ENCODE data around the gene C1orf174.
A peak's percentile ranks its signal among the peaks of the same experiment; 100 is the strongest.

The C1orf174 gene

DNA sequence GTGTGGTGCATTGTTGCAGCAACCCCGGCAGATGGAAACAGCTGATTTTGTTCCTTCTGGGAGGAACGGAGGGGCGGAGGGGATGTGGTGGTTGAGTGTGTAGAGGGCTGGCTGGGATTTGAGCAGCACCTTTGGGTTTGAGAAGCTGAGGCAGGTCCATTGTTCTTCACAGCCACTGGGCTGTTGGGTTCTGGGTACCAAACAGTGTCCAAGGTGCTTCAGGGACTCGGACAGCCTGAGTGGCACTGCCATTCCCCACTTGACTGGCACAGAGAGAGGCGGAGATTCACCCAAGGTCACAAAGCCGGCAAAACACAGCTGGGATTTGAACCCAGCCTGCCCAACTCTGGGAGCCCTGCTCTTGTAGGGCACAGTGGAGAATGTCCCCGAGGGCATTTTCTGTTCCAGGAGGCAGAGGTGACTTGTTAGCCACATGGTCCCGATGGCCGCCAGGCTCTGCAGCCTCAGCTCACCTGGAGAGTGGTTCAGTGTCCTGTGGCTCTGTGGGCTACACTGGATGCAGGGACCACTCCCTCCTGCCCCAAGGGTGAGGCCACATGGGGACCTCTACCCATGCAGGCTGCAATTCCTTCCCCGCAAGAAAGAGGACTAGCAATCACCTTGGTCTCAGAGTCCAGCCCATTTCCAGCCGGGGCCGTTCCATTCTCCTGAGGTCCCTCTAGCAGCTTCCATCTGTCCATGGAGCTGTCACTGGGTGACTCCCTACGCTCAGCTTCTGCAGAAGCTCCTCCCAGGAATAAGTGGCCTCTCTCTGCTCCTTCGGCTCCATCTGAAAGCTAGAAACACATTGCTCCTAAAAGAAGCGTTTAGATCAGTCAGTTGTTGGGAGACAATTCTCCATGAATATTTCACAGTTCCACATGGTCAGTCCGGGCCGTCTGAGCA is 31.2 kb upstream of the C1orf174 start:
- H3K9me2 ChIP-seq (ENCODE audit: low read depth, low read length): no peaks in the 10 kb centered on the region
- peaks cover 13% of the 10 kb centered on the region for H3K4me1 ChIP-seq (ENCODE audit: insufficient read depth, low read length, severe bottlenecking)
- H2AFZ ChIP-seq (ENCODE audit: low read length): no peak overlapping the region
- TF ChIP-seq EZH2 (IDR thresholded peaks at IDR 0.05; ENCODE audit: borderline replicate concordance, low read length) (no peak), CTCF (IDR thresholded peaks at IDR 0.05; ENCODE audit: low read length) (no peak)
- no peaks in the 10 kb centered on the region for H3K79me2 ChIP-seq (ENCODE audit: insufficient read depth, low read length)
- no peaks in the 10 kb centered on the region; the same call in 1 of the 2 replicates for H3K27me3 ChIP-seq (ENCODE audit: insufficient read depth, low read length)
- H3K9me3 ChIP-seq (ENCODE audit: low read length): no peaks in the 10 kb centered on the region
- no peak overlapping the region for H3K4me2 ChIP-seq (ENCODE audit: low read length)
- H3K36me3 ChIP-seq (ENCODE audit: insufficient read depth, low read length): no peaks in the 10 kb centered on the region
- no peak overlapping the region for H3K27ac ChIP-seq (ENCODE audit: low read depth, low read length, poor library complexity, severe bottlenecking)
- no peaks in the 10 kb centered on the region for H4K20me1 ChIP-seq (ENCODE audit: insufficient read depth, low read length)
- H3K9ac ChIP-seq (ENCODE audit: low read length): no peak overlapping the region
- H3F3A ChIP-seq (ENCODE audit: insufficient read depth, low read length): no peaks in the 10 kb centered on the region
- H3K4me3 ChIP-seq (ENCODE audit: low read depth, low read length, poor library complexity, severe bottlenecking): no peak overlapping the region

GRCh38 chr1:3930301-3931006 is 30.4 kb upstream of the C1orf174 start:
- H3K9ac ChIP-seq (ENCODE audit: low read length): no peak overlapping the region
- H3K4me3 ChIP-seq (ENCODE audit: low read depth, low read length, poor library complexity, severe bottlenecking): no peak overlapping the region
- H4K20me1 ChIP-seq (ENCODE audit: insufficient read depth, low read length): no peaks in the 10 kb centered on the region
- H3K9me3 ChIP-seq (ENCODE audit: low read length): no peaks in the 10 kb centered on the region
- no peaks in the 10 kb centered on the region for H3F3A ChIP-seq (ENCODE audit: insufficient read depth, low read length)
- no peaks in the 10 kb centered on the region; the same call in 1 of the 2 replicates for H3K27me3 ChIP-seq (ENCODE audit: insufficient read depth, low read length)
- no peaks in the 10 kb centered on the region for H3K36me3 ChIP-seq (ENCODE audit: insufficient read depth, low read length)
- H3K79me2 ChIP-seq (ENCODE audit: insufficient read depth, low read length): no peaks in the 10 kb centered on the region
- no peak overlapping the region for H3K4me2 ChIP-seq (ENCODE audit: low read length)
- no peaks in the 10 kb centered on the region for H3K9me2 ChIP-seq (ENCODE audit: low read depth, low read length)
- TF ChIP-seq CTCF (IDR thresholded peaks at IDR 0.05; ENCODE audit: low read length) (no peak), EZH2 (IDR thresholded peaks at IDR 0.05; ENCODE audit: borderline replicate concordance, low read length) (no peak)
- peaks cover 13% of the 10 kb centered on the region for H3K4me1 ChIP-seq (ENCODE audit: insufficient read depth, low read length, severe bottlenecking)
- H2AFZ ChIP-seq (ENCODE audit: low read length): no peak overlapping the region
- H3K27ac ChIP-seq (ENCODE audit: low read depth, low read length, poor library complexity, severe bottlenecking): no peak overlapping the region

GRCh38 chr1:3929126-3929525 is 29.1 kb upstream of the C1orf174 start:
- no peak overlapping the region for H2AFZ ChIP-seq (ENCODE audit: low read length)
- peaks cover 13% of the 10 kb centered on the region for H3K4me1 ChIP-seq (ENCODE audit: insufficient read depth, low read length, severe bottlenecking)
- no peaks in the 10 kb centered on the region for H3K27me3 ChIP-seq (ENCODE audit: insufficient read depth, low read length)
- no peaks in the 10 kb centered on the region for H3F3A ChIP-seq (ENCODE audit: insufficient read depth, low read length)
- H4K20me1 ChIP-seq (ENCODE audit: insufficient read depth, low read length): no peaks in the 10 kb centered on the region
- H3K9ac ChIP-seq (ENCODE audit: low read length): no peak overlapping the region
- no peaks in the 10 kb centered on the region for H3K79me2 ChIP-seq (ENCODE audit: insufficient read depth, low read length)
- no peak overlapping the region for H3K4me3 ChIP-seq (ENCODE audit: low read depth, low read length, poor library complexity, severe bottlenecking)
- H3K9me2 ChIP-seq (ENCODE audit: low read depth, low read length): no peaks in the 10 kb centered on the region
- H3K27ac ChIP-seq (ENCODE audit: low read depth, low read length, poor library complexity, severe bottlenecking): peak overlapping the region; percentile 72
- no peaks in the 10 kb centered on the region for H3K9me3 ChIP-seq (ENCODE audit: low read length)
- TF ChIP-seq CTCF (IDR thresholded peaks at IDR 0.05; ENCODE audit: low read length) (no peak), EZH2 (IDR thresholded peaks at IDR 0.05; ENCODE audit: borderline replicate concordance, low read length) (no peak)
- H3K36me3 ChIP-seq (ENCODE audit: insufficient read depth, low read length): no peaks in the 10 kb centered on the region
- no peak overlapping the region for H3K4me2 ChIP-seq (ENCODE audit: low read length)

Data from OCI-LY1 (cell line).